GM12874 (cell line): Measurements from ENCODE around the gene PAM16.

Source experiments
- CTCF ChIP-seq: IDR thresholded peaks from 2 replicates; pipeline ENCODE4 v1.5.1; 2011; ENCODE audit warnings: low read depth, mild to moderate bottlenecking, control low read depth, low read length, moderate library complexity; ENCODE audit not compliant: insufficient read depth

The PAM16 gene

GRCh38 chr16:4385789-4386450, 34.8 kb upstream of the PAM16 start:
- no peak for TF ChIP-seq CTCF

- TF ChIP-seq CTCF = no peak
Measured at GRCh38 chr16:4385066-4385788, 34.1 kb upstream of the PAM16 start.

- TF ChIP-seq CTCF = no peak
Measured at GRCh38 chr16:4384509-4384942, 33.4 kb upstream of the PAM16 start.

GRCh38 chr16:4383591-4384444, 32.7 kb upstream of the PAM16 start:
- no peak for TF ChIP-seq CTCF

GRCh38 chr16:4382795-4383357, 31.8 kb upstream of the PAM16 start:
- TF ChIP-seq CTCF = no peak

GRCh38 chr16:4381935-4382794, 31.0 kb upstream of the PAM16 start:
- no peak for TF ChIP-seq CTCF
